AG09319 (cell line): ENCODE results near the gene SLC4A1AP.
"Not testable (repeated sequence)": the region's sequence is repeated elsewhere in the genome, so short reads cannot be mapped to it uniquely, and the experiment has no call there.

Source experiments
- DNase-seq: peaks from one replicate; pipeline ENCODE4 v3.0.0-alpha.2; 2010; ENCODE audit warnings: low read depth; ENCODE audit errors: extremely low read depth
- TF ChIP-seq, protein P1 (sequence below): IDR thresholded peaks from 2 replicates; pipeline ENCODE4 v1.5.1; 2011; ENCODE audit warnings: low read depth, mild to moderate bottlenecking, inconsistent platforms, low read length, moderate library complexity

Gene SLC4A1AP

DNA sequence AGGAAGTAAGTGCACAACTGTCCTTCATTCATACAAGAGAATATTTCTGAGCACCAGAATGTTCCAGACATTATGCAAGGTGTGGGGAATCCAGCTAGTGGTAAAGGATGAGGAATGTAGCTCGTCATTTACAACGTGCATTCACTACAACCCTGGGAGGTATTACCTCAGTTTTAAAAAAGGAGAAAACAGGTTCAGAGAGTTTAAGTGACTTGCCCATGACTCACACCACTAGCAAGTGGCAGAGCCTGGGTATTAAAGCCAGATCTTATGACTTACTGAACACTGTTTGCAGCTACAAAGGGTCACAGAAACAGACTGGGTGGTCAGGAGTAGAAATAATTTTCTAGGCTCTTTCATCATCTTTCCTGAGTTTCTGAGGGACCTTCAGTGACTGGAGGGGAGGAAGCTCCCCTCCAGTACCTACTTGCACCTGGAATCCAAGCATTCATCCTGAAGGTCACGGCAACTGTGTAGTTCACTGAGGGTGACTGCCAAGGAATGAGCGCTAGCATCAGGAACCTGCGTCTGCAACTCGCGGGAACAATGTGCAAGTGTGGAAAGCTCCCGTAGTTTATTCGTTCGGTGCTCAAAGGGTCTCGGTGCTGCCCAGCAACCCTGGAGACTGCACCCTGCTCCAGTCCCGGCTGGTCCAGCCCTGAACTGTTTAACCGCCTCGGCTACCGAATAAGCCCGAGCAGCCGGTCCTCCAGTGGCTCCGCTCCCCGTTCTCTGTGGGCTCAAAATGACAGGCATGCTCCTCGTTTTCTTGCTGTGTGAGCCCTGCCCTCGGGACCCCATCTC is 35.5 kb upstream of the SLC4A1AP start:
- TF ChIP-seq, protein P1, sequence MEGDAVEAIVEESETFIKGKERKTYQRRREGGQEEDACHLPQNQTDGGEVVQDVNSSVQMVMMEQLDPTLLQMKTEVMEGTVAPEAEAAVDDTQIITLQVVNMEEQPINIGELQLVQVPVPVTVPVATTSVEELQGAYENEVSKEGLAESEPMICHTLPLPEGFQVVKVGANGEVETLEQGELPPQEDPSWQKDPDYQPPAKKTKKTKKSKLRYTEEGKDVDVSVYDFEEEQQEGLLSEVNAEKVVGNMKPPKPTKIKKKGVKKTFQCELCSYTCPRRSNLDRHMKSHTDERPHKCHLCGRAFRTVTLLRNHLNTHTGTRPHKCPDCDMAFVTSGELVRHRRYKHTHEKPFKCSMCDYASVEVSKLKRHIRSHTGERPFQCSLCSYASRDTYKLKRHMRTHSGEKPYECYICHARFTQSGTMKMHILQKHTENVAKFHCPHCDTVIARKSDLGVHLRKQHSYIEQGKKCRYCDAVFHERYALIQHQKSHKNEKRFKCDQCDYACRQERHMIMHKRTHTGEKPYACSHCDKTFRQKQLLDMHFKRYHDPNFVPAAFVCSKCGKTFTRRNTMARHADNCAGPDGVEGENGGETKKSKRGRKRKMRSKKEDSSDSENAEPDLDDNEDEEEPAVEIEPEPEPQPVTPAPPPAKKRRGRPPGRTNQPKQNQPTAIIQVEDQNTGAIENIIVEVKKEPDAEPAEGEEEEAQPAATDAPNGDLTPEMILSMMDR = no peak
- no peak for DNase-seq

- TF ChIP-seq, protein P1 = no peak; the same call in 1 of the 2 replicates
- peak; percentile 61 for DNase-seq
Measured at GRCh38 chr2:27628767-27629709, 34.7 kb upstream of the SLC4A1AP start, which contains the start of the genes CCDC121 and GPN1. Gene CCDC121, minus strand, starts transcription at chr2:27629012. Its CDS starts 1,213 bp downstream, at chr2:27627799. Gene GPN1, plus strand, starts transcription at chr2:27629050. Its CDS starts 9 bp downstream, at chr2:27629059.

GRCh38 chr2:27630257-27630656 is 33.4 kb upstream of the SLC4A1AP start:
- not testable (repeated sequence) for DNase-seq

GRCh38 chr2:27634291-27634690 is 29.4 kb upstream of the SLC4A1AP start:
- TF ChIP-seq, protein P1 = no peak
- no peak for DNase-seq

- DNase-seq = no peak
- TF ChIP-seq, protein P1 = no peak
Measured at GRCh38 chr2:27636766-27637165, 26.9 kb upstream of the SLC4A1AP start.

GRCh38 chr2:27638037-27638637 is 25.6 kb upstream of the SLC4A1AP start:
- TF ChIP-seq, protein P1 = no peak
- DNase-seq = no peak

- DNase-seq = no peak
- TF ChIP-seq, protein P1 = no peak
Measured at GRCh38 chr2:27638709-27639108, 25.0 kb upstream of the SLC4A1AP start.
